Esophagus (tissue), 2 donors: Measurements from ENCODE around the gene PLOD1. TPM values are rescaled to one million over a fixed set of nuclear protein-coding genes. Genes with fewer than 3 reads are reported as not detected.
"Not testable (repeated sequence)": the region's sequence is repeated elsewhere in the genome, so short reads cannot be mapped to it uniquely, and the experiment has no call there.

Experiments used
- H3K27ac ChIP-seq, 2 donors: one replicate each; pipeline ENCODE4 v1.5.1; 2013; ENCODE audit warnings: low read depth in 2 of 2, mild to moderate bottlenecking in 2 of 2, inconsistent platforms in 1 of 2, low read length in 1 of 2, moderate library complexity in 1 of 2
- H3K27me3 ChIP-seq, 2 donors: one replicate each; pipeline ENCODE4 v1.6.1; 2013; ENCODE audit warnings: low read length in 2 of 2, control low read depth in 1 of 2, mild to moderate bottlenecking in 1 of 2; ENCODE audit not compliant: insufficient read depth in 2 of 2, control insufficient read depth in 1 of 2
- H3K36me3 ChIP-seq, 2 donors: one replicate each; pipeline ENCODE4 v1.6.1; 2013; ENCODE audit warnings: low read length in 1 of 2; ENCODE audit not compliant: control insufficient read depth in 2 of 2, insufficient read depth in 2 of 2
- H3K4me1 ChIP-seq, 2 donors: one replicate each; pipeline ENCODE4 v1.6.1; 2013; ENCODE audit warnings: low read length in 1 of 2; ENCODE audit not compliant: control insufficient read depth in 2 of 2, insufficient read depth in 2 of 2
- H3K4me3 ChIP-seq, 2 donors: one replicate each; pipeline ENCODE4 v1.5.1; 2013; ENCODE audit warnings: low read length in 2 of 2, mild to moderate bottlenecking in 2 of 2, low read depth in 1 of 2, moderate library complexity in 1 of 2
- H3K9me3 ChIP-seq, 2 donors: one replicate each; pipeline ENCODE4 v1.6.1; 2013; ENCODE audit warnings: mild to moderate bottlenecking in 2 of 2, low read depth in 1 of 2, low read length in 1 of 2, moderate library complexity in 1 of 2; ENCODE audit not compliant: control insufficient read depth in 2 of 2, insufficient read depth in 1 of 2
- WGBS, 2 donors: extraction: QIAGEN DNeasy Blood & Tissue Kit; methylation state at CpG; one replicate each; pipeline ENCODE4 v1.1.7; 2013; 5-methylcytosine and 5-hydroxymethylcytosine counted together
- polyA plus RNA-seq, 2 donors: library from polyadenylated mRNA; stranded (reverse); fragments of 200-250 nt; gene quantifications; one replicate each; pipeline ENCODE4 v1.2.3, GENCODE V29; 2013
- donor health status: healthy with polysubstance abuse.
- donor health status: Bipolar disorder and iron deficiency.

Gene PLOD1
- polyA plus RNA-seq, 2 donors: 17.1 to 18.2 TPM

DNA sequence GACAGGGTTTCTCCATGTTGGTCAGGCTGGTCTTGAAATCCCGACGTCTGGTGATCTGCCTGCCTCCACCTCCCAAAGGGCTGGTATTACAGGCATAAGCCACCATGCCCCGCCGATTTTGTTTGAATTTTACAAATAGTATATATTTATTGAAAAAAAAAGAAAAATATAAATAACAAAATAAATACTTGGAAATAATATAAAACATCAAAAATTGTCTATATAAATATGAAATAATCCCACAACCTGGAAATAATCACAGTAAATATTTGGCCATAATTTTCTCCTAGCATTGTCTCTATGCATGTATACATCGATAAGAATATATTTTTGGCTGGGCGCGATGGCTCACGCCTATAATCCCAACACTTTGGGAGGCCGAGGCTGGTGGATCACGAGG, 2.7 kb upstream of the PLOD1 start:
- Histone ChIP-seq H3K4me1 (peaks cover 0 to 2% of the 10 kb centered on the region in 2 donors), H3K36me3 (no peaks in the 10 kb centered on the region), H3K27me3 (no peaks in the 10 kb centered on the region), H3K9me3 (no peaks in the 10 kb centered on the region), H3K4me3 (no peak overlapping the region), H3K27ac (no peak overlapping the region)
- 90 to 92% methylated on average over 10 of the region's 10 CpGs for WGBS, 2 donors

DNA sequence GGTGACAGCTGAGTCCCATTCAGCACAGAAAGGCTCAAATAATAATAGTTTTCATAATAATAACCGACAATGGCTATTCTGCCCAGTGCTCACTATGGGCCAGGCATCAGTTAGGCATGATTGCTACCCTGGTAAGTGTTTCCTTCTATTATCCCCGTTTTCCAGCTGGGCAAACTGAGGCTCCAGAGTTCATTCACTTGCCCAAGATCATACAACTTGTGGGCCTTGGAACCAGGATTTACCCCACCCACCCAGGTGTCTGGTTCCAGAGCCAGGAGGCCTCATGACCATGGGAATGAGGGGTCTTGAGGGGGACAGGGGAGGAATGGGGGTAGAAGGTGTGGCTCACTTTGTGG, 518 bp downstream of the PLOD1 start:
- Histone ChIP-seq H3K9me3 (no peaks in the 10 kb centered on the region), H3K4me1 (peaks cover 0 to 2% of the 10 kb centered on the region in 2 donors), H3K27me3 (no peaks in the 10 kb centered on the region), H3K4me3 (peak overlapping the region; percentile 80 to 88), H3K36me3 (peaks cover 0 to 3% of the 10 kb centered on the region in 2 donors), H3K27ac (peak overlapping the region; percentile 85 to 87)
- 4 to 5% methylated on average over 2 of the region's 2 CpGs for WGBS, 2 donors

DNA sequence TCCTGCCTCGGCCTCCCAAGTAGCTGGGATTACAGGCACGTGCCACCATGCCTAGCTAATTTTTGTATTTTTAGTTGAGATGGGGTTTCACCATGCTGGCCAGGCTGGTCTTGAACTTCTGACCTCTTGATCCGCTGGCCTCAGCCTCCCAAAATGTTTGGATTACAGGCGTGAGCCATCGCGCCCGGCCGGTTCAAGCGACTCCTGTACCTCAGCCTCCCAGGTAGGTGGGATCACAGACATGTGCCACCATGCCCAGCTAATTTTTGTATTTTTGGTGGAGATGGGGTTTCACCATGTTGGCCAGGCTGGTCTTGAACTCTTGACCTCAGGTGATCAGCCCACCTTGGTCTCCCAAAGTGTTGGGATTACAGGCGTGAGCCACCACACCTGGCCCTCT, 1.2 kb downstream of the PLOD1 start:
- H3K4me1 ChIP-seq, H3K9me3 ChIP-seq, H3K36me3 ChIP-seq, H3K27me3 ChIP-seq, H3K4me3 ChIP-seq, H3K27ac ChIP-seq: not testable (repeated sequence)
- WGBS, 2 donors: 89 to 90% methylated on average over 10 of the region's 10 CpGs

DNA sequence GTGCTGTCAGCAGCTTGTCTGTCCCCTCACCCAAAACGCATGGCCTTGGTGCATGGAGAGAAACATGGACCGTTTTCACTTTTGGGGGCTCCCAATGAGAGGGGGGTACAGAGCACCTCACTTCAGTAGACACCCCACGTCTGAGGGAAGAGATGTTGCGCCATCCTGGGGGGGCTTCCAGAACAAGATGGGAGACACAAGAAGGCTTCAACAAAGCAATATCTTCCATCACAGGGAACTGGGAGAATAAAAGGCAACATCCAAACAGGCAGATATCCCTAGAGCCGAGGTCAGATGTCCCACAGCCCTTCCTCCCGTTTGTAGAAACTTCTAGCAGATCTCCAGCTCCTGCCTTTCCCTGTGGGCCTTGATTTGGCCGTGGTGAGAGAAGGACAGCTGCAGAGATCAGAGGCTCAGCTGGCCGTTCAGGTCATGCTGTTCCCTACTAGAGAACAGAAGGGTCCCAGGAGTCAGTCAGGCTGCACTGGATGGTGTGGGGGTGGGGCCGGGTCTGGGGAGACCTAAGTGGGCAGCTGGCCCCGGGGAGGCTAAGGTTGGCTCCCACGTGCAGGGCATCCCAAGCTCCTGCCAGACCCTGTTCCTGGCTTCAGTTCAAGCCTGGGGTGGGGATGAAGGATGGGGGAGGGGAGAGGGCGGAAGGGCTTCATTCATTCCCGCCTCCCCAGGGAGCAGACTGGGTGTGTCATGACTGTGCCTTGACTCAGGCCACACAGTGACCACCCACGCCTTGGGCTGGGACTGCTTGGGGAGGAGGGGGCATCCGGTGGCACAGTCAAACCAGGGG, 4.4 kb downstream of the PLOD1 start:
- Histone ChIP-seq H3K4me1 (peaks cover 0 to 4% of the 10 kb centered on the region in 2 donors), H3K9me3 (no peaks in the 10 kb centered on the region), H3K27ac (no peak overlapping the region), H3K4me3 (no peak overlapping the region), H3K36me3 (peaks cover 0 to 3% of the 10 kb centered on the region in 2 donors), H3K27me3 (no peaks in the 10 kb centered on the region)
- WGBS, 2 donors: 66 to 70% methylated on average over 15 of the region's 15 CpGs

DNA sequence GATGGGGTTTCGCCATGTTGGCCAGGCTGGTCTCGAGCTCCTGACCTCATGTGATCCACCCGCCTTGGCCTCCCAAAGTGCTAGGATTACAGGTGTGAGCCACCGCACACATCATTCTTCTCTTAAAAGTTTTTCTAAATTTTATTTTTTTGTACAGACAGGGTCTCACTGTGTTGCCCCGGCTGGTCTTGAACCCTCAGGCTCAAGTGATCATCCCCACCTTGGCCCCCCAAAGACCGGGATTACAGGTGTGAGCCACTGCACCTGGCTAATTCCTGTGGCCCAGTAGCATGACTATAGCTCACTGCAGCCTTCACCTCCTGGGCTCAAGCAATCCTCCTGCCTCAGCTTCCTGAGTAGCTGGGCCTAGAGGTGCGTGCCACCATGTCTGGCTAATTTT, 5.3 kb downstream of the PLOD1 start:
- not testable (repeated sequence) for H3K4me1 ChIP-seq, H3K27ac ChIP-seq, H3K27me3 ChIP-seq, H3K36me3 ChIP-seq, H3K9me3 ChIP-seq, H3K4me3 ChIP-seq
- 96 to 99% methylated on average over 7 of the region's 7 CpGs for WGBS, 2 donors

DNA sequence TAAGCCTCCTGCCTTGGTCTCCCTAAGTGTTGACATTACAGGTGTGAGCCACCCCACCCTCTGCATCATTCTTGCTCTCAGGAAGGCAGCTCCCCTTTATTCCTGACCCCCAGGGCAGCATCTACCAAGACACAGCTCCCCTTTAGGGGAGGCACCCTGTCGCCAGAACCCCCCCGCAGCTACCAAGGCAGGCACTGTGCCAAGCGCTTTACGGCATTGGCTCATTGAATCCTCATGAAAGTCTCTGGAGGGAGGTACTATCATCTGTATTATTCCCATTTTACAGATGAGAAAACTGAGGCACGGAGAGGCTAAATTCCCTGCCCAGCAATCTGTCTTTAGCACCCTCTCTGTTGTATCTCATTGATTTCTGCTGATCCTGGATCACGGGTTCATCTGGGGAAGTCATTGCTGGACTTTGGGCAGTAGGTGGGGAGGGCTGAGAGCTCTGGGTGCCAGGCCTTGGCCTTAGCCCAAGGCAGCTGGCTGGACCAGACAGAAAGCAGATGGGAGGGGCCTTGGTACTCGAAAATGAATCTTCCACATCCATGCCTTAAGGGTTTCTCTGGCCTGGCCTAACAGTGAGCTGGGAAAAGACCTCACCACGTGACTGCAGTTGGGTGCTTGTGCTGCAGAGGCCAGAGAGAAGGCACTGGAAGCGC, 5.9 kb downstream of the PLOD1 start:
- H3K36me3 ChIP-seq: peaks cover 0 to 5% of the 10 kb centered on the region in 2 donors
- WGBS, 2 donors: 72 to 74% methylated on average over 9 of the region's 9 CpGs
- peaks cover 0 to 4% of the 10 kb centered on the region in 2 donors for H3K4me1 ChIP-seq

DNA sequence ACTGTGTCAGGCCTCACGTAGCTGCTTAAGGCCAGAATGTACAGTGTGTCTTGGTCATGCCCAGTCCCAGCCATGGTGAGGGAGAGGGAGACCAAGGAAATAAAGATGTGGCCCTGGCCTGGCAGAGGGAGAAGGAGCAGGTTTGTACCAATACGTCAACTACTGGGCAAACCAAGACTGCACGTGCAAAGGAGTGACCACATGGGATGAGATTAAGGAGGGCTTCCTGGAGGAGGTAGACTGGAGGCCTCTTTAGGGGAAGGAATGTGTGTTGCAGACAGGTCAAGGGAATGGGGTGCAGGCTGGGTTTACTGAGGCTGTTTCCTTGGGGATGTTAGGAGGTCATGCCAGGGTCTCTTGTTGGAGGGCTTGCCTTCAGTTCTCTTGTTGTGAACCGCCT, 7.8 kb downstream of the PLOD1 start:
- peaks cover 0 to 4% of the 10 kb centered on the region in 2 donors for H3K4me1 ChIP-seq
- no peak overlapping the region for H3K4me3 ChIP-seq
- peaks cover 0 to 5% of the 10 kb centered on the region in 2 donors for H3K36me3 ChIP-seq
- no peak overlapping the region for H3K27ac ChIP-seq
- H3K9me3 ChIP-seq: no peaks in the 10 kb centered on the region
- H3K27me3 ChIP-seq: no peaks in the 10 kb centered on the region
- 94 to 95% methylated on average over 4 of the region's 4 CpGs for WGBS, 2 donors

More for the DNA sequence above, 5.9 kb downstream of the PLOD1 start:
- H3K4me3 ChIP-seq: no peak overlapping the region
- H3K9me3 ChIP-seq: no peaks in the 10 kb centered on the region
- no peak overlapping the region for H3K27ac ChIP-seq
- H3K27me3 ChIP-seq: no peaks in the 10 kb centered on the region

DNA sequence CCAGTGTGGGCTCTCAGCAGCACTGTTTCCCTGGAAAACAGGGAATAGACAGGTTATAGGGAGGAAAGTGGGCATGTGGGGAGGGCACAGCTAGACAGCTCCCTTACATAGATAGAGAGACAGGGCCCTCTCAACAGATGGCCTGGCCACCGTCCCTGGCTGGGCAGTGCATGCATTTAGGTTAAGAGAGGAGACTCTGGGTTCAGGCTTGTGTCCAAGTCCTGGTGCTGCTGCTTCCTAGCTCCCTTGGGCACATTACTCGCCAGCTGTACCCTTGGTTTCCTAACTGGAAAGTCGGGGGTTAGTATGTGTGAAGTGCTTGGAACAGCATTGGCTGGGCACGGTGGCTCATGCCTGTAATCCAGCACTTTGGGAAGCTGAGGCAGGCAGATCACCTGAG, 9.1 kb downstream of the PLOD1 start:
- no peaks in the 10 kb centered on the region for H3K27me3 ChIP-seq
- H3K4me1 ChIP-seq: peaks cover 0 to 2% of the 10 kb centered on the region in 2 donors
- no peaks in the 10 kb centered on the region for H3K9me3 ChIP-seq
- no peak overlapping the region for H3K4me3 ChIP-seq
- H3K27ac ChIP-seq: no peak overlapping the region
- peaks cover 0 to 5% of the 10 kb centered on the region in 2 donors for H3K36me3 ChIP-seq
- 82 to 88% methylated on average over 4 of the region's 4 CpGs for WGBS, 2 donors

DNA sequence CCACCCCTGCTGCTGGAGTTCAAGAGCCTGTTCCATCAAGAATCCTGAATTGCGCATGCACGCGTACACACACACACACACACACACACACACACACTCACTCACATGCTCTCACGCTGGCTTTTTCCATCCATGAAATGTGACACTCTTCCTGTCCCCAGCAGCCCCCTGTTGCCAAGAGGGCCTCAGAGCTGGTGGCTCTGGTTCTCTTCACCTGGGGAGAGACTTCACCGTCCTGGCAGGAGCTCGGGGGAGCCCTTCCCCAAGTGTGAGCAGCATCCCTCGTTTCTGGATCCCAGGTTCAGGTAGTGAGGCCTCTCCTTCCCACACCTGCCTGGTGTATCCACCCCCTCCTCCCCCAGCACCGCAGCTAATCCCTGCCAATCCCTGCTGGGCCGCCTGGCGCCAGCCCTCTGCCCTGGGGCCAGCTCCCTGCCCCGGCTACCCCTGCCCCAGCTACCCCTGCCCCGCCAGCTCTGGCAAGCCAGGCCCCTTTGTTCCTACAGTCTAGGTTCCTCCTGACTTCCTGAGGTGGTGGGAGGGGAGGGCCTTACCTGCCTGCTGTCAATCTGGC, 9.9 kb downstream of the PLOD1 start:
- Histone ChIP-seq H3K36me3 (peaks cover 0 to 5% of the 10 kb centered on the region in 2 donors), H3K27ac (no peak overlapping the region), H3K4me3 (no peak overlapping the region), H3K9me3 (no peaks in the 10 kb centered on the region), H3K27me3 (no peaks in the 10 kb centered on the region), H3K4me1 (peaks cover 0 to 2% of the 10 kb centered on the region in 2 donors)
- WGBS, 2 donors: 65 to 66% methylated on average over 12 of the region's 12 CpGs
